Upper lobe of left lung (tissue), 4 donors: ENCODE results near the gene RESF1.

Experiments
- EP300 ChIP-seq, 4 donors: sonication (generic); formaldehyde crosslinking; IDR thresholded peaks; one replicate each; pipeline ENCODE4 v1.5.1; 2017; ENCODE audit warnings: antibody characterized with exemption in 4 of 4, control low read depth in 2 of 4
- POLR2A ChIP-seq, 4 donors: fragments of 450-650 bp; IDR thresholded peaks; one replicate each; pipeline ENCODE4 v1.5.1; 2016 to 2017; ENCODE audit warnings: antibody characterized with exemption in 4 of 4, mild to moderate bottlenecking in 2 of 4
- POLR2AphosphoS5 ChIP-seq, 2 donors: sonication (generic); formaldehyde crosslinking; IDR thresholded peaks; one replicate each; pipeline ENCODE4 v1.5.1; 2017; ENCODE audit warnings: antibody characterized with exemption in 2 of 2
- TF ChIP-seq, protein P1 (sequence below), 6 experiments: fragments of 450-650 bp in 4 of 6; fragments of 200-600 bp in 2 of 6; sonication (generic) in 2 of 6; IDR thresholded peaks; one replicate each; pipeline ENCODE4 v1.5.1; 2016 to 2019; ENCODE audit warnings: antibody characterized with exemption in 6 of 6

DNA sequence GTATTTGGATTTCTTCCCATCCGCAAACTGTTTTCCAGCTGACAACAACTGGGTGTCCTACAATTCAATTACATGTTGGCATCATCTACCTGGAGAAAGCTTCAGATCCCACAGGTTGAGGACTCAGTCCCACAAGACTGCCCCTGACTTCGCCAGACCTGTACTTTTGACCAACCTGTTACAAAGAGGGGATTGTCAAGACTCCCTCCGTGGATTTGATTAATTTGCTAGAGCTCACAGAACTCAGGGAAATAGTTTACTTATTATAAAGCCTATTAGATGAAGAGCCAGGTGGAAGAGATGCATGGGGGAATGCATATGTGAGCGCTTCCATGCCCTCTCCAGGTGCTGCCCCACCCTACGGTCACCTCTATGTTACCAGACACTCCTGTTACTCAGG lies 14.6 kb downstream of the RESF1 start:
- TF ChIP-seq, protein P1, sequence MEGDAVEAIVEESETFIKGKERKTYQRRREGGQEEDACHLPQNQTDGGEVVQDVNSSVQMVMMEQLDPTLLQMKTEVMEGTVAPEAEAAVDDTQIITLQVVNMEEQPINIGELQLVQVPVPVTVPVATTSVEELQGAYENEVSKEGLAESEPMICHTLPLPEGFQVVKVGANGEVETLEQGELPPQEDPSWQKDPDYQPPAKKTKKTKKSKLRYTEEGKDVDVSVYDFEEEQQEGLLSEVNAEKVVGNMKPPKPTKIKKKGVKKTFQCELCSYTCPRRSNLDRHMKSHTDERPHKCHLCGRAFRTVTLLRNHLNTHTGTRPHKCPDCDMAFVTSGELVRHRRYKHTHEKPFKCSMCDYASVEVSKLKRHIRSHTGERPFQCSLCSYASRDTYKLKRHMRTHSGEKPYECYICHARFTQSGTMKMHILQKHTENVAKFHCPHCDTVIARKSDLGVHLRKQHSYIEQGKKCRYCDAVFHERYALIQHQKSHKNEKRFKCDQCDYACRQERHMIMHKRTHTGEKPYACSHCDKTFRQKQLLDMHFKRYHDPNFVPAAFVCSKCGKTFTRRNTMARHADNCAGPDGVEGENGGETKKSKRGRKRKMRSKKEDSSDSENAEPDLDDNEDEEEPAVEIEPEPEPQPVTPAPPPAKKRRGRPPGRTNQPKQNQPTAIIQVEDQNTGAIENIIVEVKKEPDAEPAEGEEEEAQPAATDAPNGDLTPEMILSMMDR (IDR thresholded peaks at IDR 0.05), result no peak
- TF ChIP-seq POLR2A (IDR thresholded peaks at IDR 0.05), result no peak
- TF ChIP-seq EP300 (IDR thresholded peaks at IDR 0.05), result no peak
- no peak for TF ChIP-seq POLR2AphosphoS5 (IDR thresholded peaks at IDR 0.05)
